Fibroblast of villous mesenchyme (primary cell): ENCODE measurements around the gene CFAP74. TPM values are rescaled to one million over a fixed set of nuclear protein-coding genes. Genes with fewer than 3 reads are reported as not detected.

Source experiments
- DNase-seq: peaks from one replicate; pipeline ENCODE4 v3.0.0-alpha.2; 2010; ENCODE audit warnings: low read depth
- H3K4me3 ChIP-seq: 2 replicates; pipeline ENCODE4 v1.5.1; 2011; ENCODE audit warnings: low read depth, mild to moderate bottlenecking, low read length
- total RNA-seq: library from RNA; depleted of rRNA; stranded (reverse); fragments of >200 nt; gene quantifications from 2 replicates; pipeline ENCODE4 v1.2.3, GENCODE V29; 2012
- TF ChIP-seq, protein P1 (sequence below): IDR thresholded peaks from 2 replicates; pipeline ENCODE4 v1.5.1; 2012; ENCODE audit warnings: low read depth, mild to moderate bottlenecking, low read length; ENCODE audit not compliant: insufficient read depth

CFAP74 gene
- total RNA-seq, 1 donor: not detected

DNA sequence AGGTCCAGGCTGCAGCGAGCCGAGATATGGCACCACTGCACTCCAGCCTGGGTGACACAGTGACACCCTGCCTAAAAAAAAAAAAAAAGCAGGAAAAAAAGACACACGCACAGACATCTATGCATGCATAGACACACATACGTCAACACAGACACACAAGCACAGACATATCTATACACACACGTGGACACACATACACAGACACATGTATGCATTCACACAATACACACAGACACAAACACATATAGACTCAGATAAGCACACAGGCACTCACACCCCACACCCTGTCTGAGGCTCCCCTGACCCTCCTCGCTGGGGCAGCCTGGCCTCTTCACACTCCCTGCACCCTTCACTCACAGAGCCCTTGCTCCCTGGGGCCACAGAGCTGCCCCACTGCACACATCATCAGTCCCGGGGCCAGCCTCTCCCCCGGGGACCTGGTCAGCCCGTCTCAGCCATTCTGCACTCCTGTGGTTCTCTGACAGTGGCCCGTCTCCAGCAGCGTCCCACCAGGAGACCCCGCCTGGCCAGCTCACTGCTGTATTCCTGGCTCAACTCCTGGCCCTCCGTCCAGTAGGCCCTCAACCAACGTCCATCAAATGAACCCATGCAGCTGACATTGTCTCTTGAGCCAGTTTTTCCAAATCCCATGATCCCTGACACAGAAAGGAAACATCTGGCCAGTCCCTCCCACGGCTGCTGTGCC is 42.0 kb upstream of the CFAP74 start:
- TF ChIP-seq, protein P1, sequence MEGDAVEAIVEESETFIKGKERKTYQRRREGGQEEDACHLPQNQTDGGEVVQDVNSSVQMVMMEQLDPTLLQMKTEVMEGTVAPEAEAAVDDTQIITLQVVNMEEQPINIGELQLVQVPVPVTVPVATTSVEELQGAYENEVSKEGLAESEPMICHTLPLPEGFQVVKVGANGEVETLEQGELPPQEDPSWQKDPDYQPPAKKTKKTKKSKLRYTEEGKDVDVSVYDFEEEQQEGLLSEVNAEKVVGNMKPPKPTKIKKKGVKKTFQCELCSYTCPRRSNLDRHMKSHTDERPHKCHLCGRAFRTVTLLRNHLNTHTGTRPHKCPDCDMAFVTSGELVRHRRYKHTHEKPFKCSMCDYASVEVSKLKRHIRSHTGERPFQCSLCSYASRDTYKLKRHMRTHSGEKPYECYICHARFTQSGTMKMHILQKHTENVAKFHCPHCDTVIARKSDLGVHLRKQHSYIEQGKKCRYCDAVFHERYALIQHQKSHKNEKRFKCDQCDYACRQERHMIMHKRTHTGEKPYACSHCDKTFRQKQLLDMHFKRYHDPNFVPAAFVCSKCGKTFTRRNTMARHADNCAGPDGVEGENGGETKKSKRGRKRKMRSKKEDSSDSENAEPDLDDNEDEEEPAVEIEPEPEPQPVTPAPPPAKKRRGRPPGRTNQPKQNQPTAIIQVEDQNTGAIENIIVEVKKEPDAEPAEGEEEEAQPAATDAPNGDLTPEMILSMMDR: no peak
- DNase-seq: peak; percentile 18
- no peak overlapping the region for H3K4me3 ChIP-seq

DNA sequence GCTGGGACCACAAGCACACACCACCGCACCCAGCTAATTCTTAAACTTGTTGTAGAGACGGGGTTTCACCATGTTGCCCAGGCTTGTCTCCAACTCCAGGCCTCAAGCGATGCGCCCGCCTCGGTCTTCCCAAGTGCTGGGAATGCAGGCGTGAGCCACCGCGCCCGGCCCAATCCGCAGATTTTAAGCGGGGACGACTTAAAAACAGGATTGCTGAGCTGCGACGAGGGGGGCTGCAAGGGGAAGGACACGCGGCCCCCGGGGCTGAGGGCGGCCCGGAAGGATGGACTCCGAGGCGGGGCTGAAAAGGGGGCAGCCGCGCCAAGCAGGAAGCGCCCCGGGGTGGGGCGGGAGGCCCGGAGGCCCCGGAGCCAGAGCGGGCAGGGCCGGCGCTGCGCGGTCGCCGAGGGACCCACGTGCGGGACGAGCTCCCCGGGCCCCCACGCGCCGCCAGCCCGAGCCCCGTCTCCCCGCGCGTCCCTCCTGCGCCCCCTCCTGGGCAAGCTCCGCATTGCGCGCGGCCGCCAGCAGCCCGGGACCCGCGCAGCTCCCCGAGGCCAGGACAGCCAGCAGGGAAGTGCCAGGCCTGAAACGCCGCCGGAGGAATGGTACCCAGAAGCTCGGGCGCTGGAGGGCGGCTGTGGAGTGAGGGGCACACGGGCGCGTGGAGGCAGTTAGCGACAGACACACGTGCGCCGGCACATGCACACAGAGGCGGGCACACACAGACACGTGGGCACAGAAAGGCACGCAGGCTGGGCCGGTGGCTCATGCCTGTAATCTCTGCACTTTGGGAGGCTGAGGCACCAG is 41.1 kb upstream of the CFAP74 start:
- DNase-seq: peak; percentile 38
- H3K4me3 ChIP-seq: no peak overlapping the region
- TF ChIP-seq, protein P1: peak; percentile 71

DNA sequence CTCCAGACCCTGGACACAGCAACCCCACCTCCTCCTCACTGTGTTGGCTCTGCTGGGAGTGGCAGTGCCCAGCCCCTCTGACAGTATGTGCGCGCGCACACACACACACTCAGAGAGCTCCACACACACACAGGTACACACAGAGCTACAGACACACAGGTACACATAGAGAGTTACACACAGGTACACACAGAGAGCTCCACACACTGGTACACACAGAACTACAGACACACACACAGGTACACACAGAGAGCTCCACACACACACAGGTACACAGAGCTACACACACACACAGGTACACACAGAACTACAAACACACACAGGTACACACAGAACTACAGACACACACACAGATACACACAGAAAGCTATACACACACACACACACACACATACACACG is 40.3 kb upstream of the CFAP74 start:
- DNase-seq: no peak
- TF ChIP-seq, protein P1: no peak
- no peak overlapping the region for H3K4me3 ChIP-seq

DNA sequence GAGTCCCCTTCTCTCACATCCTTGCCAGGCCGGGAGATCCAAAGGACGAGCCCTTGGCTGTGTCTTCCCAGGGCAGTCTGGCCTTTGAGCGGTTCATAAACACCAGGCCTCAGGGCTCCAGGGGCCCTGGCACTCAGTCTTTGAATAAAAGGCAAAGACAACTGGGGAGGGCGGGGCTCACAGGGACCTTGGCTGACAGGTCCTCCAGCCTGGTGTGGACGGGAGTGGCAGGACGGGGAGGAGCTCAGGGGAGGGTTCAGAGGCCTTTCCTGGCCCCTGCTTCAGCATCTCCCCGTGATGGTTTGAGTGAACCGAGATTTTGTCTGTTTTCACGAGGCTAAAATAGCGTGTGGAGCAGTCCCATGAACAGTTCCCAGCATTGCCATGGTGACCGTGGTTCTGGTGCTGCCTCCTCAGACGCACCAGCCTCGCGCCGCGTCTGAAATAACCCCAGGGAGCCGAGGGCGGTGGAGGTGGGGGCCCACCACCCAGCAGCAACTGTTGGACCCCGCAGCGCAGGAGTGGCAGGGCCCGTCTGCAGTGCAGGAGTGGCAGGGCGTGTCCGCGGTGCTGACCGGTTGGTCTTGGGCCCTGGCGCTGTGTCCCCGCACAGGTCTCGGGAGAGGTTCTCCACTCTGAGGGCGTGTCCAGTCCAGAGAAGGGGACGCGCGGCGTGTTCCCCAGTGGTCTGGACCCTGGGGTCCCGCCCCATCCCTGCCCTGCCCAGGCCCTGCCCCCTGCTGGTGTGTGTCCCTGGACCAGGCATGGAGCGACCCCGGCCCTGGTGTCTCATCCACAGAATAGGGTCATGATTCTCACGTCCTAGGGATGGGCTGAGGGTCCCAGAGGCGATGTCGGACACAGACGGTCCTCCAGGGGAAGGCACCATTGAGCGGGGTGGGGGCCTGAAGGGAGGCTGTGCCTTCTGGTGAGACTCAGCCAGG is 39.5 kb upstream of the CFAP74 start:
- TF ChIP-seq, protein P1: no peak
- no peak for DNase-seq
- no peak overlapping the region for H3K4me3 ChIP-seq

DNA sequence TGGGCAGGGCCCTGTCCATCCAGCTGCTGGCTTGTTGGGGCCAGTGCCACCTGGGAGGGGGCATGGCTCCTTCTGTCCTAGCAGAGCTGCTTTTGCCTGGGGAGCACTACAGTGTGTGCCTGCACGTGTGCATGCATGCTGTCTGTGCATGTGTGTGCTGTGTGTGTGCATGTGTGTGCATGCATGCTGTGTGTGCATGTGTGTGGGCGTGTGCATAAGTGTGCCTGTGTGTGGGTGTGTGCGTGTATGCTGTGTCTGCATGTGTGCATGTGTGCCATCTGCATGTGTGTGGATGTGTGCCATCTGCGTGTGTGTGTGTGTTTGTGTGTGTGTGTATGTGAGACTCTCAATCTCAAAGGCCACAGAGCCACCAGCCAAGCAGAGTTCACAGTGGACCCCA is 38.3 kb upstream of the CFAP74 start:
- no peak overlapping the region for H3K4me3 ChIP-seq
- TF ChIP-seq, protein P1: no peak
- DNase-seq: no peak

DNA sequence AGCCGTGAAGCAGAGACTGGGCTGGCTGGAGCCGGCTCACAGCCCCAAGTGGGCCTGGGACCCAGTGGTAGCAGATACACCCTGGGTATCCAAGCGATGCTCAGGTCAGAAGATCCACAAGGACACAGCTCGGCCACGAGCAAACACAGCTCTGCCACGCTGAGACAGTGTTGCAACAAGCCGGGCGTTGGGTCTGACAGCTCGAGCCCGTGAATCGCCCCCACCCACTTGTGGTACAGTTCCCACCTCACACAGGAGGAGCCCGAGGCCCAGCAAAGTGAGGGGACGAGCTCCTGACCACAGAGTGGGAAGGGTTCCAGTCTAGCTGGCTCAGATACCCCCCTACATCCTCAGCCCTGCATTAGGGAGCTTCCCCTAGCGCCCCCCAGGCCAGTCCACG is 37.7 kb upstream of the CFAP74 start:
- no peak overlapping the region for H3K4me3 ChIP-seq
- TF ChIP-seq, protein P1: no peak
- no peak for DNase-seq
